Keratinocyte (primary cell): ENCODE results near the gene MAL. TPM values are rescaled to one million over a fixed set of nuclear protein-coding genes. Genes with fewer than 3 reads are reported as not detected.

ENCODE experiments used
- DNase-seq: peaks from one replicate; pipeline ENCODE4 v3.0.0-alpha.2; 2011; ENCODE audit warnings: low read depth, missing footprints, low spot score
- FAIRE-seq: peaks from 2 replicates; lab custom pipeline; 2011; peaks lifted over from hg19 to GRCh38; lab: Jason Lieb, UNC
- H2AFZ ChIP-seq: 2 replicates; pipeline ENCODE4 v1.6.0; 2012; ENCODE audit warnings: low read length, control low read depth, inconsistent platforms; ENCODE audit not compliant: control insufficient read depth
- H3K27ac ChIP-seq: 2 replicates; pipeline ENCODE4 v1.5.1; 2011; ENCODE audit warnings: low read length; ENCODE audit not compliant: control insufficient read depth, insufficient read depth
- H3K27me3 ChIP-seq: 3 replicates; pipeline ENCODE4 v1.6.0; 2011; ENCODE audit warnings: low read length; ENCODE audit not compliant: control insufficient read depth, insufficient read depth; ENCODE audit errors: extremely low read depth
- H3K36me3 ChIP-seq, 2 experiments: 2 replicates in 1 of 2; 3 replicates in 1 of 2; pipeline ENCODE4 v1.5.1; 2011; ENCODE audit warnings: low read length in 2 of 2, mild to moderate bottlenecking in 1 of 2; ENCODE audit not compliant: control insufficient read depth in 2 of 2, insufficient read depth in 2 of 2; ENCODE audit errors: extremely low read depth in 1 of 2
- H3K4me1 ChIP-seq: 3 replicates; pipeline ENCODE4 v1.5.1; 2011; ENCODE audit warnings: low read length; ENCODE audit not compliant: control insufficient read depth, insufficient read depth; ENCODE audit errors: extremely low read depth
- H3K4me2 ChIP-seq: 3 replicates; pipeline ENCODE4 v1.6.0; 2011; ENCODE audit warnings: low read depth, low read length; ENCODE audit not compliant: control insufficient read depth, insufficient read depth; ENCODE audit errors: extremely low read depth
- H3K4me3 ChIP-seq, 3 experiments: fragments of 200-600 bp in 1 of 3; sonication (generic) in 1 of 3; 2 replicates in 2 of 3; 3 replicates in 1 of 3; pipeline ENCODE4 v1.5.1; 2011 to 2016; ENCODE audit warnings: low read length in 3 of 3, mild to moderate bottlenecking in 3 of 3, control low read depth in 2 of 3, inconsistent platforms in 1 of 3, low read depth in 1 of 3, mixed read lengths in 1 of 3, mixed run types in 1 of 3, moderate library complexity in 1 of 3; ENCODE audit not compliant: control insufficient read depth in 2 of 3, insufficient read depth in 2 of 3; ENCODE audit errors: extremely low read depth in 1 of 3
- H3K79me2 ChIP-seq: 2 replicates; pipeline ENCODE4 v1.6.0; 2012; ENCODE audit warnings: low read length; ENCODE audit not compliant: control insufficient read depth, insufficient read depth
- H3K9ac ChIP-seq: 3 replicates; pipeline ENCODE4 v1.6.0; 2011; ENCODE audit warnings: low read length; ENCODE audit not compliant: control insufficient read depth, insufficient read depth; ENCODE audit errors: extremely low read depth
- H3K9me1 ChIP-seq: 3 replicates; pipeline ENCODE4 v1.6.0; 2011; ENCODE audit warnings: low read length; ENCODE audit not compliant: control insufficient read depth, insufficient read depth; ENCODE audit errors: extremely low read depth
- H3K9me3 ChIP-seq: 2 replicates; pipeline ENCODE4 v1.5.1; 2012; ENCODE audit warnings: low read depth, low read length; ENCODE audit not compliant: control insufficient read depth
- H4K20me1 ChIP-seq: 3 replicates; pipeline ENCODE4 v1.6.0; 2011; ENCODE audit warnings: low read length; ENCODE audit not compliant: control insufficient read depth, insufficient read depth; ENCODE audit errors: extremely low read depth
- CTCF ChIP-seq, 3 experiments: IDR thresholded peaks in 1 of 3; conservative IDR thresholded peaks in 1 of 3; optimal IDR thresholded peaks in 1 of 3; 2 replicates in 2 of 3; 3 replicates in 1 of 3; pipeline versions ENCODE3 to v1.5.1; 2011; ENCODE audit warnings: low read length in 3 of 3, mild to moderate bottlenecking in 3 of 3, moderate library complexity in 2 of 3, control low read depth in 1 of 3, inconsistent platforms in 1 of 3; ENCODE audit not compliant: insufficient read depth in 2 of 3; ENCODE audit errors: extremely low read depth in 1 of 3
- EZH2 ChIP-seq: IDR thresholded peaks from one replicate; pipeline ENCODE4 v1.6.1; 2012; ENCODE audit warnings: inconsistent platforms, mild to moderate bottlenecking, low read length, moderate library complexity
- dilution Hi-C: fragments of 300-500 bp; cut with MboI; formaldehyde crosslinking; loops from one replicate; pipeline ENCODE4 v1.7.0; 2020; ENCODE audit warnings: low sequenced_read_pairs; ENCODE audit not compliant: extremely low pct_ligation_motif_present
- polyA plus RNA-seq, 5 experiments: library from polyadenylated mRNA; depleted of rRNA in 3 of 5; stranded (reverse) in 3 of 5; stranded (forward) in 1 of 5; unstranded in 1 of 5; fragments of >200 nt; gene quantifications; 1 replicate in 1 of 5; 2 replicates in 3 of 5; 3 replicates in 1 of 5; pipeline versions ENCODE4 v1.2.1 to v1.2.3, GENCODE V29; 2011 to 2012; ENCODE audit warnings: missing spikeins in 2 of 5, low read depth in 1 of 5, low replicate concordance in 1 of 5

MAL gene
- polyA plus RNA-seq, 1 donor (not counting 4 experiments of a cell fraction or from before 2014, with no cell fraction given) = not detected

- dilution Hi-C loops = no loop called here
- Histone ChIP-seq H3K27me3 (no peaks in the 10 kb centered on the region), H3K4me1 (no peaks in the 10 kb centered on the region), H3K9me1 (no peaks in the 10 kb centered on the region), H3K4me2 (no peak overlapping the region), H3K36me3 (no peaks in the 10 kb centered on the region), H3K9ac (no peak overlapping the region), H3K27ac (no peak overlapping the region), H2AFZ (no peak overlapping the region), H3K4me3 (no peak overlapping the region), H3K79me2 (no peaks in the 10 kb centered on the region), H4K20me1 (no peaks in the 10 kb centered on the region), H3K9me3 (no peaks in the 10 kb centered on the region)
- DNase-seq (no peak), FAIRE-seq (no peak)
- TF ChIP-seq EZH2 (no peak), CTCF (optimal IDR thresholded peaks at IDR 0.05 in 1 of 3, IDR thresholded peaks at IDR 0.05 in 1 of 3, conservative IDR thresholded peaks at IDR 0.05 in 1 of 3; ENCODE audit: extremely low read depth in 1 of 3, insufficient read depth in 2 of 3, low read length in 3 of 3) (no peak)
Measured at GRCh38 chr2:95068256-95068655, 42.7 kb downstream of the MAL start.

- H3K79me2 ChIP-seq = no peaks in the 10 kb centered on the region
- H3K27ac ChIP-seq = no peak overlapping the region
- no peak overlapping the region for H2AFZ ChIP-seq
- DNase-seq (no peak), FAIRE-seq (no peak)
- H3K36me3 ChIP-seq = no peaks in the 10 kb centered on the region
- H3K4me3 ChIP-seq = no peak overlapping the region
- H3K9me3 ChIP-seq = no peaks in the 10 kb centered on the region
- no peaks in the 10 kb centered on the region for H3K9me1 ChIP-seq
- no peak for TF ChIP-seq EZH2
- no peak for TF ChIP-seq CTCF (optimal IDR thresholded peaks at IDR 0.05 in 1 of 3, IDR thresholded peaks at IDR 0.05 in 1 of 3, conservative IDR thresholded peaks at IDR 0.05 in 1 of 3; ENCODE audit: extremely low read depth in 1 of 3, insufficient read depth in 2 of 3, low read length in 3 of 3)
- no peaks in the 10 kb centered on the region for H4K20me1 ChIP-seq
- no peaks in the 10 kb centered on the region for H3K4me1 ChIP-seq
- peaks cover 7% of the 10 kb centered on the region for H3K27me3 ChIP-seq
- dilution Hi-C loops = no loop called here
- no peak overlapping the region for H3K4me2 ChIP-seq
- H3K9ac ChIP-seq = no peak overlapping the region
Measured at GRCh38 chr2:95069465-95069864, 44.0 kb downstream of the MAL start.
